H9 (cell line): ENCODE results near the gene BET1L. TPM values are rescaled to one million over a fixed set of nuclear protein-coding genes. Genes with fewer than 3 reads are reported as not detected.

Experiments
- DNase-seq: peaks from one replicate; pipeline ENCODE4 v3.0.0-alpha.2; 2017
- H2AFZ ChIP-seq: one replicate; pipeline ENCODE4 v1.6.1; 2013; ENCODE audit warnings: mild to moderate bottlenecking, low read length, control low read depth, moderate library complexity
- H2AK5ac ChIP-seq: 2 replicates; pipeline ENCODE4 v1.6.1; 2013; ENCODE audit warnings: low read length, control low read depth, mixed read lengths; ENCODE audit not compliant: insufficient read length
- H2BK120ac ChIP-seq: one replicate; pipeline ENCODE4 v1.6.1; 2013; ENCODE audit warnings: low read depth, mild to moderate bottlenecking, low read length, control low read depth, inconsistent platforms; ENCODE audit not compliant: poor library complexity, severe bottlenecking
- H2BK12ac ChIP-seq: 2 replicates; pipeline ENCODE4 v1.6.1; 2013; ENCODE audit warnings: low read length, control low read depth, mixed read lengths, low read depth; ENCODE audit not compliant: insufficient read length
- H2BK15ac ChIP-seq: 2 replicates; pipeline ENCODE4 v1.6.1; 2013; ENCODE audit warnings: low read depth, low read length, control low read depth
- H2BK20ac ChIP-seq: one replicate; pipeline ENCODE4 v1.6.1; 2013; ENCODE audit warnings: low read depth, mild to moderate bottlenecking, low read length, control low read depth, inconsistent platforms; ENCODE audit not compliant: poor library complexity, severe bottlenecking
- H2BK5ac ChIP-seq: 2 replicates; pipeline ENCODE4 v1.6.1; 2013; ENCODE audit warnings: low read length, control low read depth, mixed read lengths; ENCODE audit not compliant: insufficient read length
- H3K14ac ChIP-seq: 2 replicates; pipeline ENCODE4 v1.6.1; 2013; ENCODE audit warnings: low read length, control low read depth; ENCODE audit not compliant: insufficient read depth
- H3K18ac ChIP-seq: 2 replicates; pipeline ENCODE4 v1.6.1; 2013; ENCODE audit warnings: low read depth, mild to moderate bottlenecking, mixed read lengths, low read length, control low read depth; ENCODE audit not compliant: insufficient read length
- H3K23ac ChIP-seq: 2 replicates; pipeline ENCODE4 v1.6.1; 2013; ENCODE audit warnings: low read length, control low read depth, mixed read lengths, low read depth; ENCODE audit not compliant: insufficient read length
- H3K23me2 ChIP-seq: 2 replicates; pipeline ENCODE4 v1.6.1; 2013; ENCODE audit warnings: low read depth, mild to moderate bottlenecking, mixed read lengths, low read length, control low read depth; ENCODE audit not compliant: insufficient read length, poor library complexity, severe bottlenecking
- H3K27ac ChIP-seq: 2 replicates; pipeline ENCODE4 v1.5.1; 2013; ENCODE audit warnings: low read length, control low read depth, mixed read lengths, low read depth; ENCODE audit not compliant: insufficient read length
- H3K27me3 ChIP-seq: 2 replicates; pipeline ENCODE4 v1.6.1; 2013; ENCODE audit warnings: low read length, control low read depth, inconsistent platforms; ENCODE audit not compliant: insufficient read depth
- H3K4ac ChIP-seq: 2 replicates; pipeline ENCODE4 v1.6.1; 2013; ENCODE audit warnings: low read depth, mild to moderate bottlenecking, control low read depth, inconsistent platforms, low read length, moderate library complexity
- H3K4me1 ChIP-seq: 2 replicates; pipeline ENCODE4 v1.6.1; 2013; ENCODE audit warnings: low read length, control low read depth, inconsistent platforms; ENCODE audit not compliant: insufficient read depth
- H3K4me2 ChIP-seq: 2 replicates; pipeline ENCODE4 v1.6.1; 2013; ENCODE audit warnings: low read length, control low read depth, mixed read lengths; ENCODE audit not compliant: insufficient read length, insufficient read depth
- H3K56ac ChIP-seq: 2 replicates; pipeline ENCODE4 v1.6.1; 2013; ENCODE audit warnings: low read depth, mild to moderate bottlenecking, mixed read lengths, low read length, control low read depth; ENCODE audit not compliant: insufficient read length
- H3K79me1 ChIP-seq: 2 replicates; pipeline ENCODE4 v1.6.1; 2013; ENCODE audit warnings: low read depth, mild to moderate bottlenecking, moderate library complexity, low read length, control low read depth, inconsistent platforms; ENCODE audit not compliant: insufficient read depth, poor library complexity, severe bottlenecking
- H3K79me2 ChIP-seq: 2 replicates; pipeline ENCODE4 v1.6.1; 2013; ENCODE audit warnings: low read length, control low read depth, inconsistent platforms; ENCODE audit not compliant: insufficient read depth
- H3K9ac ChIP-seq: 2 replicates; pipeline ENCODE4 v1.6.1; 2013; ENCODE audit warnings: low read length, control low read depth, mixed read lengths; ENCODE audit not compliant: insufficient read length; ENCODE audit errors: extremely low read depth
- H3K9me3 ChIP-seq: one replicate; pipeline ENCODE4 v1.6.1; 2013; ENCODE audit warnings: low read depth, low read length, inconsistent platforms; ENCODE audit not compliant: control insufficient read depth
- H3T11ph ChIP-seq: one replicate; pipeline ENCODE4 v1.6.1; 2013; ENCODE audit warnings: mild to moderate bottlenecking, low read length, control low read depth, inconsistent platforms
- H4K20me1 ChIP-seq: one replicate; pipeline ENCODE4 v1.6.1; 2013; ENCODE audit not compliant: control insufficient read depth, insufficient read length, insufficient read depth
- H4K5ac ChIP-seq: 2 replicates; pipeline ENCODE4 v1.6.1; 2013; ENCODE audit warnings: low read depth, mild to moderate bottlenecking, mixed read lengths, low read length, control low read depth; ENCODE audit not compliant: insufficient read length
- H4K8ac ChIP-seq: replicated peaks from 2 replicates; pipeline ENCODE4 v1.6.1; 2013; ENCODE audit warnings: low read length, control low read depth, mixed read lengths, low read depth; ENCODE audit not compliant: insufficient read length
- H4K91ac ChIP-seq: 2 replicates; pipeline ENCODE4 v1.6.1; 2013; ENCODE audit warnings: low read depth, mild to moderate bottlenecking, moderate library complexity, mixed read lengths, low read length, control low read depth; ENCODE audit not compliant: insufficient read length
- H3K27ac Mint-ChIP-seq, 3 experiments: 2 replicates in 2 of 3; 3 replicates in 1 of 3; pipeline ENCODE4 v1.8.0; 2020 to 2021; ENCODE audit warnings: mixed read lengths in 3 of 3, mild to moderate bottlenecking in 1 of 3, moderate library complexity in 1 of 3
- H3K27me3 Mint-ChIP-seq: 2 replicates; pipeline ENCODE4 v1.8.0; 2021; ENCODE audit warnings: low read depth, mild to moderate bottlenecking, moderate library complexity, mixed read lengths
- H3K36me3 Mint-ChIP-seq, 3 experiments: 2 replicates in 2 of 3; 3 replicates in 1 of 3; pipeline ENCODE4 v1.8.0; 2020 to 2021; ENCODE audit warnings: low read depth in 3 of 3, mixed read lengths in 3 of 3; ENCODE audit not compliant: insufficient read depth in 1 of 3
- H3K4me1 Mint-ChIP-seq, 2 experiments: 2 replicates each; pipeline ENCODE4 v1.8.0; 2020; ENCODE audit warnings: mixed read lengths in 2 of 2
- H3K4me3 Mint-ChIP-seq, 2 experiments: 2 replicates in 1 of 2; 3 replicates in 1 of 2; pipeline ENCODE4 v1.8.0; 2020 to 2021; ENCODE audit warnings: mild to moderate bottlenecking in 2 of 2, mixed read lengths in 2 of 2, moderate library complexity in 1 of 2
- H3K9me3 Mint-ChIP-seq, 2 experiments: 2 replicates in 1 of 2; 3 replicates in 1 of 2; pipeline ENCODE4 v1.8.0; 2020; ENCODE audit warnings: mild to moderate bottlenecking in 2 of 2, mixed read lengths in 2 of 2, moderate library complexity in 1 of 2
- CTCF ChIP-seq: fragments of 200-600 bp; sonication (generic); conservative IDR thresholded peaks from 3 replicates; pipeline ENCODE4 v1.8.0; 2021; ENCODE audit warnings: antibody characterized with exemption, mild to moderate bottlenecking
- whole genome bisulfite sequencing: extraction: QIAGEN DNeasy Blood & Tissue Kit; methylation state at CpG from one replicate; pipeline ENCODE4 v1.1.7; 2013; ENCODE audit warnings: missing lambda C conversion rate, low lambda C conversion rate, mixed read lengths; ENCODE audit not compliant: insufficient read length; ENCODE audit errors: extremely low coverage; 5-methylcytosine and 5-hydroxymethylcytosine counted together
- total RNA-seq: library from RNA; stranded (reverse); gene quantifications from 2 replicates; pipeline ENCODE4 v1.2.1, GENCODE V29; 2021

The BET1L gene
- total RNA-seq, 1 experiment from 2014 or later: 49.4 TPM

- no peak overlapping the region for H2AK5ac ChIP-seq
- peak overlapping the region in 2 of 3 experiments; percentile 5 to 71; a peak in 4 of 7 replicates for H3K27ac Mint-ChIP-seq
These were observed 16.0 kb upstream of the BET1L start for GRCh38 chr11:223026-223789.

More at GRCh38 chr11:223026-223789, 16.0 kb upstream of the BET1L start:
- H3K4ac ChIP-seq: no peak overlapping the region
- no peak overlapping the region for H3K27ac ChIP-seq
- H3K36me3 Mint-ChIP-seq: peaks cover 0 to 12% (median 5%) of the 10 kb centered on the region in 3 experiments; a peak in 3 of 7 replicates
- no peaks in the 10 kb centered on the region for H3K9me3 ChIP-seq
- no CpG with 5 or more reads among the region's 16 CpGs for WGBS
- no peaks in the 10 kb centered on the region for H3K9me3 Mint-ChIP-seq
- no peak for DNase-seq
- H3K23ac ChIP-seq: no peak overlapping the region
- H3K18ac ChIP-seq: no peak overlapping the region
- no peak overlapping the region for H2BK5ac ChIP-seq
- no peak overlapping the region for H3T11ph ChIP-seq
- H3K79me1 ChIP-seq: no peaks in the 10 kb centered on the region
- no peak overlapping the region for H2BK20ac ChIP-seq
- no peak overlapping the region for H2BK120ac ChIP-seq
- H3K4me3 Mint-ChIP-seq: no peak overlapping the region
- H3K27me3 ChIP-seq: no peaks in the 10 kb centered on the region
- no peak overlapping the region for H3K9ac ChIP-seq
- H3K79me2 ChIP-seq: no peaks in the 10 kb centered on the region
- H3K4me1 ChIP-seq: no peaks in the 10 kb centered on the region
- H2AFZ ChIP-seq: no peak overlapping the region
- H3K4me2 ChIP-seq: no peak overlapping the region
- H3K56ac ChIP-seq: no peak overlapping the region
- H4K5ac ChIP-seq: no peak overlapping the region
- H3K4me1 Mint-ChIP-seq: no peaks in the 10 kb centered on the region
- H2BK15ac ChIP-seq: no peak overlapping the region
- H4K91ac ChIP-seq: no peak overlapping the region
- no peaks in the 10 kb centered on the region for H4K20me1 ChIP-seq
- no peak overlapping the region for H2BK12ac ChIP-seq
- H4K8ac ChIP-seq: no peak overlapping the region
- no peak overlapping the region for H3K14ac ChIP-seq
- TF ChIP-seq CTCF: no peak
- no peaks in the 10 kb centered on the region for H3K23me2 ChIP-seq
- peaks cover 1% of the 10 kb centered on the region; the same call in 1 of the 2 replicates for H3K27me3 Mint-ChIP-seq
